ENCODE measurements around the gene GTPBP10.
"Not testable (repeated sequence)": the region's sequence is repeated elsewhere in the genome, so short reads cannot be mapped to it uniquely, and the experiment has no call there.

The GTPBP10 gene

GRCh38 chr7:90346336-90347125, at the start of gene GTPBP10:
Gene GTPBP10 (plus strand): TSS chr7:90346716. CDS start chr7:90346742, 26 bp downstream.
- DNase-seq (ENCODE audit: low read depth in 2 of 2, low spot score in 1 of 2): peak; percentile 83 to 90

- no peak for DNase-seq (ENCODE audit: low read depth in 2 of 2, low spot score in 1 of 2)
Measured at GRCh38 chr7:90298145-90299038, 48.1 kb upstream of the GTPBP10 start.

- DNase-seq (ENCODE audit: low read depth in 2 of 2, low spot score in 1 of 2): no peak
Measured at GRCh38 chr7:90303241-90303640, 43.3 kb upstream of the GTPBP10 start.

GRCh38 chr7:90309872-90310271, 36.6 kb upstream of the GTPBP10 start:
- DNase-seq (ENCODE audit: low read depth in 2 of 2, low spot score in 1 of 2): no peak

- DNase-seq (ENCODE audit: low read depth in 2 of 2, low spot score in 1 of 2): no peak
Measured at GRCh38 chr7:90311175-90311574, 35.3 kb upstream of the GTPBP10 start.

- no peak for DNase-seq (ENCODE audit: low read depth in 2 of 2, low spot score in 1 of 2)
Measured at GRCh38 chr7:90312745-90313144, 33.8 kb upstream of the GTPBP10 start.

GRCh38 chr7:90313907-90314306, 32.6 kb upstream of the GTPBP10 start:
- no peak for DNase-seq (ENCODE audit: low read depth in 2 of 2, low spot score in 1 of 2)

- DNase-seq (ENCODE audit: low read depth in 2 of 2, low spot score in 1 of 2): no peak
Measured at GRCh38 chr7:90320014-90320413, 26.5 kb upstream of the GTPBP10 start.

GRCh38 chr7:90320418-90320800, 26.1 kb upstream of the GTPBP10 start:
- DNase-seq (ENCODE audit: low read depth in 2 of 2, low spot score in 1 of 2): no peak

- no peak for DNase-seq (ENCODE audit: low read depth in 2 of 2, low spot score in 1 of 2)
Measured at GRCh38 chr7:90320801-90321494, 25.6 kb upstream of the GTPBP10 start, which contains the start of gene FAM237B. Gene FAM237B (minus strand): TSS chr7:90321304. CDS start chr7:90319748, 1,556 bp downstream.

- no peak for DNase-seq (ENCODE audit: low read depth in 2 of 2, low spot score in 1 of 2)
Measured at GRCh38 chr7:90322837-90323236, 23.7 kb upstream of the GTPBP10 start.

GRCh38 chr7:90326500-90326899, 20.0 kb upstream of the GTPBP10 start:
- no peak for DNase-seq (ENCODE audit: low read depth in 2 of 2, low spot score in 1 of 2)

- no peak for DNase-seq (ENCODE audit: low read depth in 2 of 2, low spot score in 1 of 2)
Measured at GRCh38 chr7:90334193-90334843, 12.2 kb upstream of the GTPBP10 start.

- DNase-seq (ENCODE audit: low read depth in 2 of 2, low spot score in 1 of 2): not testable (repeated sequence)
Measured at GRCh38 chr7:90334926-90335325, 11.6 kb upstream of the GTPBP10 start.

GRCh38 chr7:90337106-90337505, 9.4 kb upstream of the GTPBP10 start:
- no peak for DNase-seq (ENCODE audit: low read depth in 2 of 2, low spot score in 1 of 2)

GRCh38 chr7:90345016-90345415, 1.5 kb upstream of the GTPBP10 start:
- no peak for DNase-seq (ENCODE audit: low read depth in 2 of 2, low spot score in 1 of 2)

- DNase-seq (ENCODE audit: low read depth in 2 of 2, low spot score in 1 of 2): no peak
Measured at GRCh38 chr7:90345595-90346335, 751 bp upstream of the GTPBP10 start.

GRCh38 chr7:90347759-90348158, 1.2 kb downstream of the GTPBP10 start:
- no peak for DNase-seq (ENCODE audit: low read depth in 2 of 2, low spot score in 1 of 2)

GRCh38 chr7:90349305-90349704, 2.8 kb downstream of the GTPBP10 start:
- no peak for DNase-seq (ENCODE audit: low read depth in 2 of 2, low spot score in 1 of 2)

- DNase-seq (ENCODE audit: low read depth in 2 of 2, low spot score in 1 of 2): not testable (repeated sequence)
Measured at GRCh38 chr7:90350032-90350431, 3.5 kb downstream of the GTPBP10 start.
